OCI-LY7 (cell line): Measurements from ENCODE around the gene SEL1L2. TPM values are rescaled to one million over a fixed set of nuclear protein-coding genes. Genes with fewer than 3 reads are reported as not detected.

Experiments
- small RNA-seq: library from RNA; depleted of rRNA; stranded (forward); fragments of <200 nt; gene quantifications from one replicate; pipeline ENCODE3, GENCODE V24; 2014
- total RNA-seq, 2 experiments: library from RNA; depleted of rRNA in 1 of 2; stranded (reverse); fragments of >200 nt in 1 of 2; shearing (Covaris generic) in 1 of 2; gene quantifications; 2 replicates each; pipeline ENCODE4 v1.2.3, GENCODE V29; 2014 to 2022

Gene SEL1L2
- total RNA-seq, 2 experiments from 2014 or later, result not detected

Small RNAs within 50 kb of the gene (small RNA-seq; reads per million reads assigned to genes)
- not detected for gene RNU6-278P
- not detected for gene RPS3P1

Other genes starting within 250 kb of the SEL1L2 start
- 10.1 and 16.9 TPM in 2 replicates for gene ESF1, start 205.7 kb downstream of the SEL1L2 start, total RNA-seq (2014; rRNA removed; shearing (Covaris generic))
- gene ESF1, start 205.7 kb downstream of the SEL1L2 start, total RNA-seq (2022), result 12.6 and 13.5 TPM in 2 replicates
- gene NDUFAF5, start 205.6 kb downstream of the SEL1L2 start, total RNA-seq (2014; rRNA removed; shearing (Covaris generic)), result 21.5 and 27.3 TPM in 2 replicates
- gene NDUFAF5, start 205.6 kb downstream of the SEL1L2 start, total RNA-seq (2022), result 35.4 and 36.8 TPM in 2 replicates
- 0.09 TPM in 1 of 2 replicates, not detected in the other for gene MACROD2, start 4.9 kb upstream of the SEL1L2 start, total RNA-seq (2014; rRNA removed; shearing (Covaris generic))
- 4.5 and 6.4 TPM in 2 replicates for gene MACROD2, start 4.9 kb upstream of the SEL1L2 start, total RNA-seq (2022)